ENCODE results near the gene BNIP3.
"Not testable (repeated sequence)": the region's sequence is repeated elsewhere in the genome, so short reads cannot be mapped to it uniquely, and the experiment has no call there.

BNIP3 gene

GRCh38 chr10:131964298-131964697, 17.4 kb downstream of the BNIP3 start:
- 0 out of 2 replicates have a peak, but pooled peaks cover 7% of the 10 kb centered on the region for H3K4me1 ChIP-seq (ENCODE audit: control insufficient read depth, insufficient read depth, low read length)
- no peak overlapping the region for H3K4me3 ChIP-seq (ENCODE audit: low read depth, low read length)
- H3K36me3 ChIP-seq (ENCODE audit: control insufficient read depth, insufficient read depth, low read length): peaks cover 38% of the 10 kb centered on the region
- H3K9me3 ChIP-seq (ENCODE audit: control insufficient read depth, insufficient read depth, low read depth, low read length): no peaks in the 10 kb centered on the region
- no peak overlapping the region for H3K9ac ChIP-seq (ENCODE audit: low read length)
- H3K27ac ChIP-seq (ENCODE audit: low read depth, low read length): no peak overlapping the region
- no peaks in the 10 kb centered on the region for H3K27me3 ChIP-seq (ENCODE audit: control insufficient read depth, insufficient read depth, low read length)

GRCh38 chr10:131963811-131964210, 17.9 kb downstream of the BNIP3 start:
- Histone ChIP-seq H3K27me3 (ENCODE audit: control insufficient read depth, insufficient read depth, low read length) (no peaks in the 10 kb centered on the region), H3K36me3 (ENCODE audit: control insufficient read depth, insufficient read depth, low read length) (peaks cover 37% of the 10 kb centered on the region), H3K27ac (ENCODE audit: low read depth, low read length) (no peak overlapping the region), H3K4me1 (ENCODE audit: control insufficient read depth, insufficient read depth, low read length) (0 out of 2 replicates have a peak, but pooled peaks cover 7% of the 10 kb centered on the region), H3K9ac (ENCODE audit: low read length) (no peak overlapping the region), H3K4me3 (ENCODE audit: low read depth, low read length) (no peak overlapping the region), H3K9me3 (ENCODE audit: control insufficient read depth, insufficient read depth, low read depth, low read length) (no peaks in the 10 kb centered on the region)

DNA sequence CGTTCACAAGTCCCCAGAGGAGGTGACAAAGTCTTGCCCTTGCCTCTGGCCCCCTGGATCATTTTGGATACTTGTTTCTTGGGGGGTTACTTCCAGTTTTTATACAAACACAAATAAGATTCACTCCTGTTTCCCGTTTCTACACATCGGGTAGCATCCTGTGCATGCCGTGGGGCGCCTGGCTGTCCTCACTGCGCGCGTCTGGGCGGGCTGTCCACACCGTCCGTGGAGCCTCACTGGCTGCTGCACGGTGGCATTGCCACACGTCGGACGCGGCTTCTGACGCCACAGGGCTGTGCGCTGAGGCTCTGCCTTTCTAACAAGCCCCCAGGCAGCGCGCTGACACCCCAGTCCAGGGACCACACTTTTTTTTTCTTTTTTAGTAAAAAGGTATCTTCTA, 18.4 kb downstream of the BNIP3 start:
- H3K4me3 ChIP-seq (ENCODE audit: low read depth, low read length): no peak overlapping the region
- H3K4me1 ChIP-seq (ENCODE audit: control insufficient read depth, insufficient read depth, low read length): 0 out of 2 replicates have a peak, but pooled peaks cover 7% of the 10 kb centered on the region
- no peaks in the 10 kb centered on the region for H3K27me3 ChIP-seq (ENCODE audit: control insufficient read depth, insufficient read depth, low read length)
- no peak overlapping the region for H3K27ac ChIP-seq (ENCODE audit: low read depth, low read length)
- no peaks in the 10 kb centered on the region for H3K9me3 ChIP-seq (ENCODE audit: control insufficient read depth, insufficient read depth, low read depth, low read length)
- H3K36me3 ChIP-seq (ENCODE audit: control insufficient read depth, insufficient read depth, low read length): peaks cover 35% of the 10 kb centered on the region
- no peak overlapping the region for H3K9ac ChIP-seq (ENCODE audit: low read length)

- H3K36me3 ChIP-seq (ENCODE audit: control insufficient read depth, insufficient read depth, low read length): peaks cover 37% of the 10 kb centered on the region
- no peak overlapping the region for H3K4me3 ChIP-seq (ENCODE audit: low read depth, low read length)
- no peaks in the 10 kb centered on the region for H3K27me3 ChIP-seq (ENCODE audit: control insufficient read depth, insufficient read depth, low read length)
- H3K27ac ChIP-seq (ENCODE audit: low read depth, low read length): no peak overlapping the region
- H3K9ac ChIP-seq (ENCODE audit: low read length): no peak overlapping the region
- H3K9me3 ChIP-seq (ENCODE audit: control insufficient read depth, insufficient read depth, low read depth, low read length): peaks cover 5% of the 10 kb centered on the region; the same call in 1 of the 2 replicates
- H3K4me1 ChIP-seq (ENCODE audit: control insufficient read depth, insufficient read depth, low read length): 0 out of 2 replicates have a peak, but pooled peaks cover 7% of the 10 kb centered on the region
Observed at GRCh38 chr10:131961777-131962662, 19.7 kb downstream of the BNIP3 start.

- no peak overlapping the region for H3K27ac ChIP-seq (ENCODE audit: low read depth, low read length)
- H3K9me3 ChIP-seq (ENCODE audit: control insufficient read depth, insufficient read depth, low read depth, low read length): peaks cover 5% of the 10 kb centered on the region; the same call in 1 of the 2 replicates
- 0 out of 2 replicates have a peak, but pooled peaks cover 7% of the 10 kb centered on the region for H3K4me1 ChIP-seq (ENCODE audit: control insufficient read depth, insufficient read depth, low read length)
- no peak overlapping the region for H3K9ac ChIP-seq (ENCODE audit: low read length)
- H3K36me3 ChIP-seq (ENCODE audit: control insufficient read depth, insufficient read depth, low read length): peaks cover 39% of the 10 kb centered on the region
- no peak overlapping the region for H3K4me3 ChIP-seq (ENCODE audit: low read depth, low read length)
- H3K27me3 ChIP-seq (ENCODE audit: control insufficient read depth, insufficient read depth, low read length): no peaks in the 10 kb centered on the region
Observed at GRCh38 chr10:131961047-131961776, 20.5 kb downstream of the BNIP3 start.

DNA sequence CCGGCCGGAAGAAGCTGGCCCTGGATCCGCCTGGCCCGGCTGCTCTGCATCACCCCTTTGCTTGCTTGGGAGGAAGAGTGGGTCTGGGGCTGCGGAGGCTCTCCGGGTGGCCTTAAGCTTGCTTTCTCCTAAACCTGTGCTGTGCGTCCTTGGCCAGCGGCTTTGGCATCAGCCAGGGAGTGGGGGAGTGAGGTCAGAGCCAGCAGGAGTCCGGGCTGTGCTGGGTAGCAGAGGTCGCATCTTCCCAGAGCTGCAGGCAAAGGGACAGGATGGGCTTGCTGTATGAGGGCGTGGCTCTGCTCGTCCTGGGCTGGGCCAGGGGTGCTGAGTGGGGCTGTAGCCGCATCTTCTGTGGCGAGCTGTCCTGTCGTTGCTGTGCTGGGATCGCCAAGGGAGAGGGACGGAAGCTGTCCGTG, 21.1 kb downstream of the BNIP3 start:
- H3K27me3 ChIP-seq (ENCODE audit: control insufficient read depth, insufficient read depth, low read length): no peaks in the 10 kb centered on the region
- 0 out of 2 replicates have a peak, but pooled peaks cover 7% of the 10 kb centered on the region for H3K4me1 ChIP-seq (ENCODE audit: control insufficient read depth, insufficient read depth, low read length)
- no peak overlapping the region for H3K27ac ChIP-seq (ENCODE audit: low read depth, low read length)
- H3K4me3 ChIP-seq (ENCODE audit: low read depth, low read length): no peak overlapping the region
- peaks cover 5% of the 10 kb centered on the region; the same call in 1 of the 2 replicates for H3K9me3 ChIP-seq (ENCODE audit: control insufficient read depth, insufficient read depth, low read depth, low read length)
- H3K9ac ChIP-seq (ENCODE audit: low read length): no peak overlapping the region
- H3K36me3 ChIP-seq (ENCODE audit: control insufficient read depth, insufficient read depth, low read length): peaks cover 45% of the 10 kb centered on the region

DNA sequence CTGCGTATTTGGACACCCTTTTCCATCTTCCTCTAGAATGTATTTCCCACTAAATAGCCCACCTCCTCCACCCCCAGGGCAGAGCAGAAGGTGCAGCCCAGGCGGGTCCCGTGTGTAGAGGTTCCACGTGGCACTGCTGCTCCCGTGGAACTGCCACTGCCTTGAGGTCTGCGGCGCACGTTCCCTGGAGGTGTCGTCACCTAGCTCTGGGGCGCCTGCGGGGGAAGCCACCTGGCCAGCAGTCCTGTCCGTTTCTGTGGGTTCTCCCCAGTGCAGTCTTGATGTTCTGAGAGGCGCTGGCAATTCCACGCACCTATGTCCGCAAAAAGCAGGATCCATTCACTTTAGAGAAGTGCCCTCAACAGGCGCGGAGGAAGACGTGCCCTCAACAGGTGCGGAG, 21.9 kb downstream of the BNIP3 start:
- peaks cover 53% of the 10 kb centered on the region for H3K36me3 ChIP-seq (ENCODE audit: control insufficient read depth, insufficient read depth, low read length)
- H3K4me3 ChIP-seq (ENCODE audit: low read depth, low read length): no peak overlapping the region
- no peak overlapping the region for H3K27ac ChIP-seq (ENCODE audit: low read depth, low read length)
- 0 out of 2 replicates have a peak, but pooled peaks cover 7% of the 10 kb centered on the region for H3K4me1 ChIP-seq (ENCODE audit: control insufficient read depth, insufficient read depth, low read length)
- peaks cover 5% of the 10 kb centered on the region; the same call in 1 of the 2 replicates for H3K9me3 ChIP-seq (ENCODE audit: control insufficient read depth, insufficient read depth, low read depth, low read length)
- H3K9ac ChIP-seq (ENCODE audit: low read length): no peak overlapping the region
- no peaks in the 10 kb centered on the region for H3K27me3 ChIP-seq (ENCODE audit: control insufficient read depth, insufficient read depth, low read length)

- Histone ChIP-seq H3K4me1 (ENCODE audit: control insufficient read depth, insufficient read depth, low read length) (0 out of 2 replicates have a peak, but pooled peaks cover 5% of the 10 kb centered on the region), H3K27me3 (ENCODE audit: control insufficient read depth, insufficient read depth, low read length) (no peaks in the 10 kb centered on the region), H3K27ac (ENCODE audit: low read depth, low read length) (no peak overlapping the region), H3K9me3 (ENCODE audit: control insufficient read depth, insufficient read depth, low read depth, low read length) (peaks cover 5% of the 10 kb centered on the region; the same call in 1 of the 2 replicates), H3K4me3 (ENCODE audit: low read depth, low read length) (no peak overlapping the region), H3K36me3 (ENCODE audit: control insufficient read depth, insufficient read depth, low read length) (peaks cover 83% of the 10 kb centered on the region), H3K9ac (ENCODE audit: low read length) (no peak overlapping the region)
Observed at GRCh38 chr10:131955591-131956340, 26.0 kb downstream of the BNIP3 start.

- Histone ChIP-seq H3K4me1 (ENCODE audit: control insufficient read depth, insufficient read depth, low read length) (no peaks in the 10 kb centered on the region), H3K27ac (ENCODE audit: low read depth, low read length) (no peak overlapping the region), H3K36me3 (ENCODE audit: control insufficient read depth, insufficient read depth, low read length) (peaks cover 82% of the 10 kb centered on the region), H3K9me3 (ENCODE audit: control insufficient read depth, insufficient read depth, low read depth, low read length) (peaks cover 5% of the 10 kb centered on the region; the same call in 1 of the 2 replicates), H3K9ac (ENCODE audit: low read length) (no peak overlapping the region), H3K27me3 (ENCODE audit: control insufficient read depth, insufficient read depth, low read length) (no peaks in the 10 kb centered on the region), H3K4me3 (ENCODE audit: low read depth, low read length) (no peak overlapping the region)
Observed at GRCh38 chr10:131954356-131954965, 27.3 kb downstream of the BNIP3 start.

- not testable (repeated sequence) for H3K27ac ChIP-seq (ENCODE audit: low read depth, low read length); H3K9ac ChIP-seq (ENCODE audit: low read length); H3K4me1 ChIP-seq (ENCODE audit: control insufficient read depth, insufficient read depth, low read length); H3K27me3 ChIP-seq (ENCODE audit: control insufficient read depth, insufficient read depth, low read length); H3K9me3 ChIP-seq (ENCODE audit: control insufficient read depth, insufficient read depth, low read depth, low read length); H3K4me3 ChIP-seq (ENCODE audit: low read depth, low read length)
- peaks cover 86% of the 10 kb centered on the region for H3K36me3 ChIP-seq (ENCODE audit: control insufficient read depth, insufficient read depth, low read length)
Observed at GRCh38 chr10:131949908-131950307, 31.8 kb downstream of the BNIP3 start.
